Heart left ventricle (tissue), 16 donors: ENCODE results near the gene DTX3. TPM values are rescaled to one million over a fixed set of nuclear protein-coding genes. Genes with fewer than 3 reads are reported as not detected.
A peak's percentile ranks its signal among the peaks of the same experiment; 100 is the strongest.

ENCODE experiments used
- ATAC-seq, 4 donors: fragments of 200-7000 bp; cut with Tn5 transposase; one replicate each; pipeline ENCODE4 v1.9.1; 2020 to 2022; ENCODE audit warnings: moderate library complexity in 4 of 4, mild to moderate bottlenecking in 3 of 4, moderate number of reproducible peaks in 1 of 4
- DNase-seq, 5 donors: peaks; one replicate each; pipeline ENCODE4 v3.0.0-alpha.2; 2020
- H3K27ac ChIP-seq, 12 donors: fragments of 200-600 bp; sonication (generic) in 4 of 12; one replicate each; pipeline versions ENCODE4 v1.5.0 to v1.8.0; 2016 to 2022; ENCODE audit warnings: mild to moderate bottlenecking in 2 of 12
- H3K27me3 ChIP-seq, 9 donors: fragments of 200-600 bp; sonication (generic) in 2 of 9; one replicate each; pipeline versions ENCODE4 v1.5.1 to v1.8.0; 2016 to 2022; ENCODE audit warnings: mild to moderate bottlenecking in 3 of 9
- H3K36me3 ChIP-seq, 9 donors: fragments of 200-600 bp; sonication (generic) in 2 of 9; one replicate each; pipeline versions ENCODE4 v1.5.0 to v1.8.0; 2018 to 2022; ENCODE audit warnings: mild to moderate bottlenecking in 2 of 9
- H3K4me1 ChIP-seq, 12 donors: fragments of 200-600 bp; sonication (generic) in 4 of 12; one replicate each; pipeline versions ENCODE4 v1.5.0 to v1.8.0; 2016 to 2022; ENCODE audit warnings: mild to moderate bottlenecking in 3 of 12
- H3K4me3 ChIP-seq, 12 donors: fragments of 200-600 bp; sonication (generic) in 4 of 12; one replicate each; pipeline versions ENCODE4 v1.5.0 to v1.8.0; 2017 to 2022; ENCODE audit warnings: mild to moderate bottlenecking in 9 of 12, moderate library complexity in 4 of 12
- H3K9me3 ChIP-seq, 12 donors: fragments of 200-600 bp; sonication (generic) in 4 of 12; one replicate each; pipeline versions ENCODE4 v1.5.0 to v1.8.0; 2016 to 2022; ENCODE audit warnings: mild to moderate bottlenecking in 1 of 12
- POLR2A ChIP-seq, 2 donors: fragments of 450-650 bp; IDR thresholded peaks; one replicate each; pipeline ENCODE4 v1.6.1; 2017; ENCODE audit warnings: antibody characterized with exemption in 2 of 2, mild to moderate bottlenecking in 2 of 2, moderate library complexity in 2 of 2
- WGBS, 4 donors: extraction: QIAGEN DNeasy Blood & Tissue Kit in 2 of 4; methylation state at CpG; one replicate each; pipeline versions ENCODE4 v1.1.5 to v1.1.7; 2013 to 2018; 5-methylcytosine and 5-hydroxymethylcytosine counted together
- intact Hi-C, 10 donors: fragments of 100-400 bp; cut with DNase I; formaldehyde crosslinking; loops; one replicate each; pipeline versions ENCODE4 v1.11.1 to v1.14.2; 2022
- polyA plus RNA-seq, 2 donors: library from polyadenylated mRNA; stranded (reverse); fragments of 200-250 nt; gene quantifications; one replicate each; pipeline ENCODE4 v1.2.3, GENCODE V29; 2013
- total RNA-seq, 9 donors: library from RNA; depleted of rRNA in 2 of 9; stranded (reverse); fragments of >200 nt in 2 of 9; fragmentation: NEBNext Ultra II Directional in 3 of 9; extraction: Animal tissue kit (Norgen Biotek cat#: 25700) in 3 of 9; gene quantifications; one replicate each; pipeline versions ENCODE4 v1.1.0 to v1.2.4, GENCODE V29; 2016 to 2023
- TF ChIP-seq, protein P1 (sequence below), 12 donors: fragments of 200-600 bp; sonication (generic) in 4 of 12; IDR thresholded peaks; one replicate each; pipeline versions ENCODE4 v1.5.0 to v1.8.0; 2018 to 2022; ENCODE audit warnings: antibody characterized with exemption in 12 of 12, mild to moderate bottlenecking in 5 of 12
- donor health status: ischemic (EF 13 %, LVEDD 7.1; RV severe dilation, severe dysfunction).
- donor health status: healthy with polysubstance abuse.
- donor health status: DM: no; HTN: yes; CAD: no.
- donor health status: DM: no; HTN: no; CAD: no.
- donor health status: ischemic (EF 25% LVEDD 6.9; RV normal size, moderate dysfunction).
- donor health status: ischemic (EF 25% LVEDD 5.7; RV mildly dilated, moderate dysfunction).
- donor health status: healthy.
- donor health status: DM: yes; HTN: yes; CAD: no.
- donor health status: ischemic (EF 35%, LVEDD 5.7; RV mildly dilated, moderate dysfunction).
- donor health status: nonischemic (EF 11% LVEDD 7.7; RV severe dilation, severe dysfunction).
- donor health status: DM: yes; HTN: yes; CAD: no.
- donor health status: PGD.
- donor health status: ischemic (EF 29% LVEDD 5.4; RV normal size, mild dysfunction).
- donor health status: nonischemic (EF 23%, LVEDD 6.1; RV moderate dilation, normal function).

The DTX3 gene
- total and polyA plus RNA-seq, 11 donors: 15.6 to 30.7 (median 22.4) TPM

DNA sequence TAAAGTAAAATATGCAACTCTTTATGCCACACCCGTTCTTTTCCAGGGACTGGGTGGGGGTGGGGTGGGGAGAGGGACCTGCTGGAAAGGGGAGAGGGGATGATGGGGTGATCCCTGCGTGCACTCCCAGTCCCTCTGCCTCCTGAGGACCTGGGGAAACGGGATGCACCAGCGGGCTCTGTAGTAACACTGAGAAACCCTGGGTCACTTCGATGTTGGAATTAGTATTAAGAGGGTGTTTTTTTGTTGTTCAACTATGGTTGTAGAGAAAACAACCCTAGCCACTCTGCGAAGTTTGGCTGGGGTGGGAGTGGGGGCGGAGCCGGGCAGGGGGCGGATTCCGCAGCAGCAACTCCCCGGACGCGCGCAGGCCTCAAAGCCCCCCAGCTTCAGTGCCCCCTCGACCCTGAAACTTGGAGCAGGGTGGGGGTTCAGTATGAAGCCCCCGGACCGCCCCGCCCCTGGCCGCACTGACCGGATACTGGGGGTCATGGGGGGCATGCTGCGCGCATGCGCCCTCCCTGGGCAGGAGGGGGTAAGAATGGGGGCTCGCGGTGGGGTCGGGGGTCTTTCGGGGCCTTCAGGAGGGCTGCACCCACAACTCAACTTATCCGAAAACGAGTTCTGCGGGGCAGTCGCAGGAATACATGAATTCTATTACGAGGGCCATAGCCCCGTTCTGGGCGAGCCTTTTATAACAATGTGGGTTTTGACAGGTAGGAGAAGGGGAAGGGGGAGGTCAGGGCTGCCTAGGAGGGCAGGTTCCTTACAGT is 5.3 kb downstream of the DTX3 start:
- H3K9me3 ChIP-seq: no peaks in the 10 kb centered on the region
- WGBS, 4 donors: 26 to 41% (median 32%) methylated on average over 27 to 34 of the region's 34 CpGs
- DNase-seq: peak in 4 of 5 donors; percentile 63 to 77 (median 72)

DNA sequence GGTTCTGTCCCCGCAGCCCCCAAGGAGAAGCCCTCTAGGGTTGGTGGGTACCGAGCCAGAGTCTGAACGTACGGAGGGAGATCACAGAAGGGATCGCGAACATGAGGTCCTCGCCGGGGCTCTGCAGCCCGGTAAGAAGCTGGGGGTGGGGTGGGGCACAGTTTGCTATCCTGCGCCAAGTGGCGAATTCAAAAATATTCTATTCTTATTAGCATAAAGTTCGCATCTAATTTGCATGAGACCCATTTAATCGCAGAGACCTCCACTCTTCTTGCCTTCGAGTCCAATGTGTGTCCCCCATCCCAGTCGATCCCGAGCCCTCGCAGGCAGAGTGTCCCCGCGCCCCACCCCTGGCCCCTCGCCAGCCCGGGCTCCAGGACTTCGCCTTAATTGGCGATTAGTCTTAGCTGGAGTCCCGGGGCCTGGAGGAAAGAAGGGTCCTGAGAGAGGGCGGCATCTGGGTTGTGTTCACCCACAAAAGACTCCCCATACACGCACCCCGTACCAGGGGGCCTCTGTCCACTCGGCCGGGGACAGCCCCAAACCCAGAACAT is 6.0 kb downstream of the DTX3 start:
- peaks cover 0 to 40% (median 18%) of the 10 kb centered on the region in 9 donors for H3K36me3 ChIP-seq
- H3K4me3 ChIP-seq: peak overlapping the region; percentile 59 to 83 (median 70)
- DNase-seq (peak; percentile 70 to 87 (median 73)), ATAC-seq (peak in 3 of 4 donors; percentile 10 to 50 (median 42))
- intact Hi-C loops: no loop called here
- H3K27ac ChIP-seq: peak overlapping the region; percentile 43 to 96 (median 85)
- H3K27me3 ChIP-seq: peaks cover 0 to 25% (median 0%) of the 10 kb centered on the region in 9 donors
- TF ChIP-seq, protein P1, sequence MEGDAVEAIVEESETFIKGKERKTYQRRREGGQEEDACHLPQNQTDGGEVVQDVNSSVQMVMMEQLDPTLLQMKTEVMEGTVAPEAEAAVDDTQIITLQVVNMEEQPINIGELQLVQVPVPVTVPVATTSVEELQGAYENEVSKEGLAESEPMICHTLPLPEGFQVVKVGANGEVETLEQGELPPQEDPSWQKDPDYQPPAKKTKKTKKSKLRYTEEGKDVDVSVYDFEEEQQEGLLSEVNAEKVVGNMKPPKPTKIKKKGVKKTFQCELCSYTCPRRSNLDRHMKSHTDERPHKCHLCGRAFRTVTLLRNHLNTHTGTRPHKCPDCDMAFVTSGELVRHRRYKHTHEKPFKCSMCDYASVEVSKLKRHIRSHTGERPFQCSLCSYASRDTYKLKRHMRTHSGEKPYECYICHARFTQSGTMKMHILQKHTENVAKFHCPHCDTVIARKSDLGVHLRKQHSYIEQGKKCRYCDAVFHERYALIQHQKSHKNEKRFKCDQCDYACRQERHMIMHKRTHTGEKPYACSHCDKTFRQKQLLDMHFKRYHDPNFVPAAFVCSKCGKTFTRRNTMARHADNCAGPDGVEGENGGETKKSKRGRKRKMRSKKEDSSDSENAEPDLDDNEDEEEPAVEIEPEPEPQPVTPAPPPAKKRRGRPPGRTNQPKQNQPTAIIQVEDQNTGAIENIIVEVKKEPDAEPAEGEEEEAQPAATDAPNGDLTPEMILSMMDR (IDR thresholded peaks at IDR 0.05): no peak
- no peak for TF ChIP-seq POLR2A (IDR thresholded peaks at IDR 0.05)
- 1 to 2% (median 2%) methylated on average over 21 to 29 of the region's 29 CpGs for WGBS, 4 donors
- H3K4me1 ChIP-seq: peaks cover 0 to 78% (median 22%) of the 10 kb centered on the region in 12 donors
- H3K9me3 ChIP-seq: no peaks in the 10 kb centered on the region

More for the DNA sequence above, 5.3 kb downstream of the DTX3 start:
- H3K27me3 ChIP-seq: peaks cover 0 to 25% (median 0%) of the 10 kb centered on the region in 9 donors
- intact Hi-C loops: no loop called here
- peak overlapping the region in 11 of 12 donors; percentile 60 to 83 (median 71) for H3K4me3 ChIP-seq
- H3K27ac ChIP-seq: peak overlapping the region; percentile 43 to 96 (median 85)
- H3K36me3 ChIP-seq: peaks cover 0 to 34% (median 13%) of the 10 kb centered on the region in 9 donors
- peaks cover 0 to 78% (median 25%) of the 10 kb centered on the region in 12 donors for H3K4me1 ChIP-seq
- no peak for TF ChIP-seq POLR2A (IDR thresholded peaks at IDR 0.05)
- TF ChIP-seq, protein P1 (IDR thresholded peaks at IDR 0.05): no peak
- ATAC-seq: peak in 2 of 4 donors; percentile 2 to 11

DNA sequence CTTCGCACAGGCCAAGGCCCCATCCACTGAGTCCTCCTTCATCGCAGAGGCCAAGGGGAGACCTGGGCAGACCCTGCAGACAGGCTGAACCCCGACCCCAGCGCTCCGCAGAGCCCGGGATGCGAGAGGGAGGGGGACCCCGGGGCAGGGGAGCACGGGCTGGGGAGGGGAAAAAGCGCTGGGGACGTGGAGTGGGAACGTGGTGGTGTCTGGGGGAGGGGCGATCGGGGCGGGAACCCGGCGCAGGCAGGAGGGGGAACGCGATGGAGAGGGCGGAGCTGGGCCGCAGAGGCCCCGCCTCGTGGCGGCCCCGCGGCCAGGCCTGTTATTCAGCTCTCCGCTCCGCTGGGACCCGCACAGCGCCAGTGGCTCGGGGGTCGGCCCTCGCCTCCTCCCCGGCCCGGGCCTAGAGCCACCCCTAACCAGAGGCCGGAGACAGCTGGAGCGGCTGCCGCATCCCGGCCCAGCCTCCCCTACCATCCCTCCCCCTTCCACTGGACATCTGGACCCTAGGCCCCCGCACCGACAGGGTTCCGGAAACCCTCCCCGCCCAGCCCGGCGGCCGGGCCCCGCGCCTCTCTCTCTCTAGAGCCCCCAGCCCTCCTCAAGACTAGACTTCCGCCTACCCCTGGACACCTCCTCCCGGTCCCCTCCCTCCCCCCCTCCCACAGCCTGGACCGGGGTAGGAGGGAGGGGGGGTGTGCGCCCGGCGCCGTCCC is 6.6 kb downstream of the DTX3 start, which contains the start of gene ARHGEF25:
Gene ARHGEF25 (plus strand): TSS at position 328 of the 719 bp plus-strand sequence. CDS start 460 bp downstream, outside the sequence.
- peaks cover 0 to 77% (median 21%) of the 10 kb centered on the region in 12 donors for H3K4me1 ChIP-seq
- ATAC-seq (peak; percentile 49 to 90 (median 88)), DNase-seq (peak; percentile 87 to 91 (median 88))
- 0 to 2% (median 1%) methylated on average over 19 to 55 of the region's 55 CpGs for WGBS, 4 donors
- peaks cover 0 to 25% (median 0%) of the 10 kb centered on the region in 9 donors for H3K27me3 ChIP-seq
- H3K9me3 ChIP-seq: no peaks in the 10 kb centered on the region
- H3K4me3 ChIP-seq: peak within 1 kb of the TSS; percentile 59 to 83 (median 70)
- TF ChIP-seq, protein P1 (IDR thresholded peaks at IDR 0.05): no peak
- peak in 1 of 2 donors; percentile 89 for TF ChIP-seq POLR2A (IDR thresholded peaks at IDR 0.05)
- peaks cover 0 to 47% (median 18%) of the 10 kb centered on the region in 9 donors for H3K36me3 ChIP-seq
- intact Hi-C loops: no loop called here
- peak within 1 kb of the TSS; percentile 43 to 96 (median 85) for H3K27ac ChIP-seq
